Measurements from ENCODE around the gene MGLL. TPM values are rescaled to one million over a fixed set of nuclear protein-coding genes. Genes with fewer than 3 reads are reported as not detected.

The MGLL gene
- total RNA-seq, 3 donors from 2014 or later, result 212 to 515 (median 221) TPM

- peaks cover 28% of the 10 kb centered on the region for H3K4me1 ChIP-seq (ENCODE audit: low read depth)
- ATAC-seq (no peak), DNase-seq (no peak)
- TF ChIP-seq CTCF (IDR thresholded peaks at IDR 0.05), result no peak
- intact Hi-C loops (cut with DNase I, micrococcal nuclease), result loop anchor here in 1 of 2 donors (10.0 kb wide), 1 partner anchor 117 kb away; no protein-coding TSS in a partner anchor
- H3K9me3 ChIP-seq, result no peaks in the 10 kb centered on the region
- no peaks in the 10 kb centered on the region for H3K36me3 ChIP-seq (ENCODE audit: low read depth)
- H3K4me3 ChIP-seq, result no peak overlapping the region
Measured at GRCh38 chr3:127812151-127812550, 10.2 kb downstream of the MGLL start.

GRCh38 chr3:127811717-127812116 is 10.6 kb downstream of the MGLL start:
- no peak for TF ChIP-seq CTCF (IDR thresholded peaks at IDR 0.05)
- Histone ChIP-seq H3K4me3 (no peak overlapping the region), H3K4me1 (ENCODE audit: low read depth) (peaks cover 24% of the 10 kb centered on the region), H3K9me3 (no peaks in the 10 kb centered on the region), H3K36me3 (ENCODE audit: low read depth) (no peaks in the 10 kb centered on the region)
- ATAC-seq (no peak), DNase-seq (no peak)
- intact Hi-C loops (cut with DNase I, micrococcal nuclease), result loop anchor here in 1 of 2 donors (10.0 kb wide), 1 partner anchor 117 kb away; no protein-coding TSS in a partner anchor

- Histone ChIP-seq H3K9me3 (no peaks in the 10 kb centered on the region), H3K36me3 (ENCODE audit: low read depth) (no peaks in the 10 kb centered on the region), H3K4me3 (no peak overlapping the region), H3K4me1 (ENCODE audit: low read depth) (peaks cover 9% of the 10 kb centered on the region)
- intact Hi-C loops (cut with DNase I, micrococcal nuclease), result loop anchor here in 1 of 2 donors (10.0 kb wide), 1 partner anchor 115 kb away; no protein-coding TSS in a partner anchor
- no peak for DNase-seq
- no peak for TF ChIP-seq CTCF (IDR thresholded peaks at IDR 0.05)
- no peak for ATAC-seq
Measured at GRCh38 chr3:127809611-127810010, 12.7 kb downstream of the MGLL start.

GRCh38 chr3:127809211-127809610 is 13.1 kb downstream of the MGLL start:
- no peaks in the 10 kb centered on the region for H3K36me3 ChIP-seq (ENCODE audit: low read depth)
- peaks cover 5% of the 10 kb centered on the region for H3K4me1 ChIP-seq (ENCODE audit: low read depth)
- no peak for TF ChIP-seq CTCF (IDR thresholded peaks at IDR 0.05)
- H3K4me3 ChIP-seq, result no peak overlapping the region
- no peaks in the 10 kb centered on the region for H3K9me3 ChIP-seq
- intact Hi-C loops (cut with DNase I, micrococcal nuclease), result no loop called here
- ATAC-seq (no peak), DNase-seq (no peak)

- ATAC-seq (no peak), DNase-seq (no peak)
- intact Hi-C loops (cut with DNase I, micrococcal nuclease), result no loop called here
- Histone ChIP-seq H3K36me3 (ENCODE audit: low read depth) (no peaks in the 10 kb centered on the region), H3K9me3 (no peaks in the 10 kb centered on the region), H3K4me1 (ENCODE audit: low read depth) (no peaks in the 10 kb centered on the region), H3K4me3 (no peak overlapping the region)
- TF ChIP-seq CTCF (IDR thresholded peaks at IDR 0.05), result no peak
Measured at GRCh38 chr3:127808197-127808596, 14.1 kb downstream of the MGLL start.

Data from mucosa of descending colon (tissue), 3 donors.